ENCODE measurements around the gene ZPBP. TPM values are rescaled to one million over a fixed set of nuclear protein-coding genes. Genes with fewer than 3 reads are reported as not detected.

The ZPBP gene
- polyA plus RNA-seq (2013, experiment 1 of 2), result not detected
- polyA plus RNA-seq (2013, experiment 2 of 2), result not detected

- Histone ChIP-seq H3K36me3 (ENCODE audit: control insufficient read depth, insufficient read depth, low read length) (no peaks in the 10 kb centered on the region), H3K27ac (ENCODE audit: low read depth, low read length, severe bottlenecking) (no peak within 1 kb of the TSS), H3K4me1 (ENCODE audit: control insufficient read depth, insufficient read depth, low read length, poor library complexity, severe bottlenecking) (no peaks in the 10 kb centered on the region), H3K9me3 (ENCODE audit: control insufficient read depth, low read length) (no peaks in the 10 kb centered on the region), H3K4me3 (ENCODE audit: extremely low read depth, insufficient read depth, low read length, poor library complexity, severe bottlenecking) (no peak within 1 kb of the TSS)
- 86 to 87% methylated on average over 48 to 53 of the region's 53 CpGs for WGBS, 2 experiments (ENCODE audit: insufficient coverage in 2 of 2)
These were observed at the start of gene ZPBP for GRCh38 chr7:50092579-50093491. Gene ZPBP, minus strand, starts transcription at chr7:50093246. Its CDS starts 52 bp downstream, at chr7:50093194.

DNA sequence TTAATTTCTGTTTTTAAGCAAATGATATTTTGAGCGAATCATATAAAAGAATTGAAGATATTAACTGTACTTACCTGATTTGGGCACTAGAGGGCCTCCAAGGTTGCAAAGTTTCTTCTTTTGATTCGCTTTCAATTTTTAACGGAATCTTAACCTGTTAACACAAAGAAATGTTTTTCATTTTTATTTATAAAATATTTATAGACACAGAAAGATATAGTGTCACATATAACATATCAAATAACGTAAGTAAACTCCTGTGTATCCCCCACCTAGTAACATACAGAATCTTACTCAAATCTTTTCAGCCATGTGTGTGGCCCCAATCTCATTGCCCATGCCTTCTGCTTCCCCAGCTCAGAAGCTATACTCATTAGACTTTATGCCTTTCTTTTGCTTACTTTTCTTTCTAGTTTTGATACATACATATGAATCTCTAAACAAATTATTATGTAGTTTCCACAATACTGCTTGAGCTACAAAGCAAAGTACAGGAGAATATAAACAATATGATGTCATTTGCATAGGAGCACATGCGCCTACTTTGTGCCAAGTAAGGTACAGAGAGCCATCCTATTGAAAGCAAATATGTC is 49.5 kb upstream of the ZPBP start:
- no peak overlapping the region for H3K4me3 ChIP-seq (ENCODE audit: extremely low read depth, insufficient read depth, low read length, poor library complexity, severe bottlenecking)
- 0 to 50% methylated on average over 1 of the region's 5 CpGs for WGBS, 2 experiments (ENCODE audit: insufficient coverage in 2 of 2)
- no peaks in the 10 kb centered on the region for H3K4me1 ChIP-seq (ENCODE audit: control insufficient read depth, insufficient read depth, low read length, poor library complexity, severe bottlenecking)
- H3K36me3 ChIP-seq (ENCODE audit: control insufficient read depth, insufficient read depth, low read length), result no peaks in the 10 kb centered on the region
- no peaks in the 10 kb centered on the region for H3K9me3 ChIP-seq (ENCODE audit: control insufficient read depth, low read length)
- no peak overlapping the region for H3K27ac ChIP-seq (ENCODE audit: low read depth, low read length, severe bottlenecking)

- Histone ChIP-seq H3K4me3 (ENCODE audit: extremely low read depth, insufficient read depth, low read length, poor library complexity, severe bottlenecking) (no peak overlapping the region), H3K27ac (ENCODE audit: low read depth, low read length, severe bottlenecking) (no peak overlapping the region), H3K4me1 (ENCODE audit: control insufficient read depth, insufficient read depth, low read length, poor library complexity, severe bottlenecking) (no peaks in the 10 kb centered on the region), H3K36me3 (ENCODE audit: control insufficient read depth, insufficient read depth, low read length) (no peaks in the 10 kb centered on the region), H3K9me3 (ENCODE audit: control insufficient read depth, low read length) (no peaks in the 10 kb centered on the region)
- WGBS, 2 experiments (ENCODE audit: insufficient coverage in 2 of 2), result 80 to 93% methylated on average over 3 to 4 of the region's 12 CpGs
These were observed 48.8 kb upstream of the ZPBP start for GRCh38 chr7:50141854-50142253.

DNA sequence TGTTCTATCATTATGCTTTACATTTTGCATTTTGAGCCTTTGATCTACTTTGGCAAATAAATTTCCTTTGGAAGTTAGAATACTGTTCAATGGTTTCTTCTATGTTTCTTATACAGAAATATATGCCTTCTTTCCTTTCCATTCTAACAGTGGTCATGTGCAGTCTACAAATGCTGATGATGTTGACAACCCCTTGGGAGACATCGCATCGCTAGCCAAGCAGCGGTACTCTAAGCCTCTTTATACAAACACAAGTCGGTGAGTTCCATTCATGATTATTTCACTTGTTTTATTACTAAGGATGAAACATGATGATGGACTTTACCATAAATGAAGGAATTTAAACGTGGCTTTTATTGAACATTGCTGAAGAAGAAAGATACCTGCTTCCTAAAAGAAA is 48.1 kb upstream of the ZPBP start:
- Histone ChIP-seq H3K4me1 (ENCODE audit: control insufficient read depth, insufficient read depth, low read length, poor library complexity, severe bottlenecking) (no peaks in the 10 kb centered on the region), H3K27ac (ENCODE audit: low read depth, low read length, severe bottlenecking) (no peak overlapping the region), H3K36me3 (ENCODE audit: control insufficient read depth, insufficient read depth, low read length) (no peaks in the 10 kb centered on the region), H3K4me3 (ENCODE audit: extremely low read depth, insufficient read depth, low read length, poor library complexity, severe bottlenecking) (no peak overlapping the region), H3K9me3 (ENCODE audit: control insufficient read depth, low read length) (no peaks in the 10 kb centered on the region)
- WGBS, 2 experiments (ENCODE audit: insufficient coverage in 2 of 2), result 83 to 90% methylated on average over 1 to 5 of the region's 5 CpGs

- 71 to 87% methylated on average over 3 to 4 of the region's 5 CpGs for WGBS, 2 experiments (ENCODE audit: insufficient coverage in 2 of 2)
These were observed 47.6 kb upstream of the ZPBP start for GRCh38 chr7:50140688-50141087.

GRCh38 chr7:50138101-50138500 is 45.1 kb upstream of the ZPBP start:
- H3K27ac ChIP-seq (ENCODE audit: low read depth, low read length, severe bottlenecking), result no peak overlapping the region
- H3K36me3 ChIP-seq (ENCODE audit: control insufficient read depth, insufficient read depth, low read length), result no peaks in the 10 kb centered on the region
- H3K9me3 ChIP-seq (ENCODE audit: control insufficient read depth, low read length), result no peaks in the 10 kb centered on the region
- WGBS, 2 experiments (ENCODE audit: insufficient coverage in 2 of 2), result no CpG with 5 or more reads among the region's 1 CpG
- no peaks in the 10 kb centered on the region for H3K4me1 ChIP-seq (ENCODE audit: control insufficient read depth, insufficient read depth, low read length, poor library complexity, severe bottlenecking)
- H3K4me3 ChIP-seq (ENCODE audit: extremely low read depth, insufficient read depth, low read length, poor library complexity, severe bottlenecking), result no peak overlapping the region

More at GRCh38 chr7:50140688-50141087, 47.6 kb upstream of the ZPBP start:
- no peaks in the 10 kb centered on the region for H3K9me3 ChIP-seq (ENCODE audit: control insufficient read depth, low read length)
- no peak overlapping the region for H3K27ac ChIP-seq (ENCODE audit: low read depth, low read length, severe bottlenecking)
- no peaks in the 10 kb centered on the region for H3K4me1 ChIP-seq (ENCODE audit: control insufficient read depth, insufficient read depth, low read length, poor library complexity, severe bottlenecking)
- H3K36me3 ChIP-seq (ENCODE audit: control insufficient read depth, insufficient read depth, low read length), result no peaks in the 10 kb centered on the region
- no peak overlapping the region for H3K4me3 ChIP-seq (ENCODE audit: extremely low read depth, insufficient read depth, low read length, poor library complexity, severe bottlenecking)

GRCh38 chr7:50125766-50126165 is 32.7 kb upstream of the ZPBP start:
- Histone ChIP-seq H3K36me3 (ENCODE audit: control insufficient read depth, insufficient read depth, low read length) (no peaks in the 10 kb centered on the region), H3K9me3 (ENCODE audit: control insufficient read depth, low read length) (no peaks in the 10 kb centered on the region), H3K4me1 (ENCODE audit: control insufficient read depth, insufficient read depth, low read length, poor library complexity, severe bottlenecking) (no peaks in the 10 kb centered on the region), H3K27ac (ENCODE audit: low read depth, low read length, severe bottlenecking) (no peak overlapping the region), H3K4me3 (ENCODE audit: extremely low read depth, insufficient read depth, low read length, poor library complexity, severe bottlenecking) (no peak overlapping the region)
- WGBS, 2 experiments (ENCODE audit: insufficient coverage in 2 of 2), result no CpG with 5 or more reads among the region's 1 CpG

DNA sequence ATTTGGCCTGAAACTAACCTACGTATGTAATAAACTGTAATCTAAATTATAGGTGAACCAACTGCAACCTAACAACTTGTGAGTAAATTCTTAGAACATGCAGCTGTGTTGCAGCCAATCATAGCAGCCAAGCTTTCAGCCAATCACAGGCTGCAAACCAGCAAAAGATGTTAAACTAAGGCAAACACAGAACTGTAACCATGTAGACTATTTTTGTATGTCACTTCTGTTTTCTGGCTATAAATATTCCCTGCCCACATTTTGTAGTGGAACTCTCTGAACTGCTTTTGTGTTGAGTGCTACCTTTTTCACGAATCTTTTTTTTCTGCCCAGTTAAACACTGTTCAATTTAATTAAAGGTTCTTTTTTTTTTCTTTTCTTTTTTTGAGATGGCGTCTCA is 28.2 kb upstream of the ZPBP start:
- Histone ChIP-seq H3K4me1 (ENCODE audit: control insufficient read depth, insufficient read depth, low read length, poor library complexity, severe bottlenecking) (no peaks in the 10 kb centered on the region), H3K4me3 (ENCODE audit: extremely low read depth, insufficient read depth, low read length, poor library complexity, severe bottlenecking) (no peak overlapping the region)
- no CpG with 5 or more reads among the region's 3 CpGs for whole genome bisulfite sequencing, 2 experiments (ENCODE audit: insufficient coverage in 2 of 2)

DNA sequence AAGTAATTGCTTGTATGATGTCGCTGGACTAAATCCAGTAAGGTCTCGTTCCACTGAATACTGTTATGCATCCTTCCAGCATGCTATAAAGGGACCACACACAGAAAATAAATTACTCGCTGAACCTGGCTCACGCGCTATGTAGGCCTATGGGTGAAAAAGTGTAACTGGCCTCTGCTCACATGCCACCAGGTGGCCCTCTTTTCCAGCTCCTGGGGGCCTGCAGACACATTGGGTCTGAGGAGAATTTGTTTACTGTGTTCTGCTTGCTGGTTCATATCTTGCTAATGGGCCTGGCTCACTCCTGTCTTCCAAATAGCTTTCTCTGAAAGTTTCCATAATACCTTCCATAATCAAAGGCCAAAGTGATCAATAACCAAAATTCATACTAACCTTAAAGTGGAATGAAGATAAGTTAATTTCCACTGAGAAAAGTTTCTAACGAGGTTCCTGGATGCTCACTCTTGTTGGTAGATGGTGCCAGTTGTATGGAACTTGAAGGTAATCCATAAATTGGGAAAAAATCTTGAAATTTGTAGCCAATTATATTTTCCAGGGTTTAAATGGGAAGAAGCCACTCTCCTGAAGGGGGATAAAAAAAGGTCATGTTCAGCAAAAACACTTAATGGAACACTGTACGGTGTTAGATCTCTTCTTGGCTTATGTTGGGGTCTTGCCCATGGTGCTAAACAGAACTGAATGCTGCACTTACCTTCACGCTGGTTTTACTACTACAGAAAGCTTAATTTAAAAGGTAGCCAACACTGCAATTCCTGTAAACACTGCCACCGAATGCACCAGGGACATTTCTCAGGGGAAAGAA is 27.0 kb upstream of the ZPBP start:
- Histone ChIP-seq H3K36me3 (ENCODE audit: control insufficient read depth, insufficient read depth, low read length) (no peaks in the 10 kb centered on the region), H3K4me3 (ENCODE audit: extremely low read depth, insufficient read depth, low read length, poor library complexity, severe bottlenecking) (no peak overlapping the region), H3K27ac (ENCODE audit: low read depth, low read length, severe bottlenecking) (no peak overlapping the region), H3K4me1 (ENCODE audit: control insufficient read depth, insufficient read depth, low read length, poor library complexity, severe bottlenecking) (no peaks in the 10 kb centered on the region), H3K9me3 (ENCODE audit: control insufficient read depth, low read length) (no peaks in the 10 kb centered on the region)
- WGBS, 2 experiments (ENCODE audit: insufficient coverage in 2 of 2), result 78 to 89% methylated on average over 4 to 8 of the region's 9 CpGs

More for the DNA sequence above, 28.2 kb upstream of the ZPBP start:
- Histone ChIP-seq H3K36me3 (ENCODE audit: control insufficient read depth, insufficient read depth, low read length) (no peaks in the 10 kb centered on the region), H3K27ac (ENCODE audit: low read depth, low read length, severe bottlenecking) (no peak overlapping the region), H3K9me3 (ENCODE audit: control insufficient read depth, low read length) (no peaks in the 10 kb centered on the region)

DNA sequence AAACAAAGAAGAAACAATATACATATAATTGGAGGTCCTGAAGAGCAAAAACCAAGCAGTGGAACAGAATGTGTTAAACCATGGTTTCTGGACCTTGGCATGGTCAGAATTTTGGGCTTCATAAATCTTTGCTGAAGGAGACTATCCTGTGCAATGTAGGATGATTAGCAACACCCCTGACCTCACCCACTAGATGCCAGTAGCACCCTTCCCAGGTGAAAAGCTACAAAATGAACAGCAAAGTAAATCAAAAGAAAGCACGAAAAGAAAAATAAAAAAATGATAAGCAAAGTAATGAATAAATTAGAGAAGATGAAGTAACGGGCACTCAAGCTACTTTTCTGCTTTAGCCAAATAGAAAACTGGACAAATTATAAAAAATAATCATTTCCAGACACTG is 19.2 kb upstream of the ZPBP start:
- no peaks in the 10 kb centered on the region for H3K36me3 ChIP-seq (ENCODE audit: control insufficient read depth, insufficient read depth, low read length)
- peaks cover 5% of the 10 kb centered on the region for H3K9me3 ChIP-seq (ENCODE audit: control insufficient read depth, low read length)
- H3K4me1 ChIP-seq (ENCODE audit: control insufficient read depth, insufficient read depth, low read length, poor library complexity, severe bottlenecking), result no peaks in the 10 kb centered on the region
- WGBS, 2 experiments (ENCODE audit: insufficient coverage in 2 of 2), result no CpG with 5 or more reads among the region's 2 CpGs
- H3K4me3 ChIP-seq (ENCODE audit: extremely low read depth, insufficient read depth, low read length, poor library complexity, severe bottlenecking), result no peak overlapping the region
- no peak overlapping the region for H3K27ac ChIP-seq (ENCODE audit: low read depth, low read length, severe bottlenecking)

All from mesodermal cell (in vitro differentiated cells).